NCI-H524 (cell line): ENCODE results near the gene SRPK3.
"Not testable (repeated sequence)": the region's sequence is repeated elsewhere in the genome, so short reads cannot be mapped to it uniquely, and the experiment has no call there.

Source experiments
- DNase-seq, 2 experiments: peaks; one replicate each; lab custom pipeline; 2025; lab: John Stamatoyannopoulos, UW

The SRPK3 gene

GRCh38 chrX:153806999-153807575 lies 26.2 kb downstream of the SRPK3 start:
- DNase-seq: no peak

- no peak for DNase-seq
These were observed 27.1 kb downstream of the SRPK3 start for GRCh38 chrX:153807976-153808375.

- DNase-seq: no peak
These were observed 31.4 kb downstream of the SRPK3 start for GRCh38 chrX:153812220-153812619.

GRCh38 chrX:153813161-153813560 lies 32.3 kb downstream of the SRPK3 start:
- no peak for DNase-seq

GRCh38 chrX:153814591-153815315 lies 33.9 kb downstream of the SRPK3 start:
- no peak for DNase-seq

- DNase-seq: no peak
These were observed 36.2 kb downstream of the SRPK3 start for GRCh38 chrX:153816831-153817690.

GRCh38 chrX:153818064-153818463 lies 37.2 kb downstream of the SRPK3 start:
- not testable (repeated sequence) for DNase-seq

- peak in 1 of 2 experiments; percentile 56 for DNase-seq
These were observed 37.9 kb downstream of the SRPK3 start for GRCh38 chrX:153818571-153819383.

- DNase-seq: no peak
These were observed 38.7 kb downstream of the SRPK3 start for GRCh38 chrX:153819384-153820040.

- DNase-seq: peak; percentile 50 to 76
These were observed 39.8 kb downstream of the SRPK3 start for GRCh38 chrX:153820601-153821000.

GRCh38 chrX:153821066-153821465 lies 40.2 kb downstream of the SRPK3 start:
- DNase-seq: no peak

- peak in 1 of 2 experiments; percentile 22 for DNase-seq
These were observed 43.5 kb downstream of the SRPK3 start for GRCh38 chrX:153824348-153824747.

- DNase-seq: no peak
These were observed 44.2 kb downstream of the SRPK3 start for GRCh38 chrX:153825042-153825441.

GRCh38 chrX:153827016-153827415 lies 46.2 kb downstream of the SRPK3 start:
- no peak for DNase-seq

GRCh38 chrX:153827903-153828302 lies 47.1 kb downstream of the SRPK3 start:
- DNase-seq: no peak

GRCh38 chrX:153828308-153828707 lies 47.5 kb downstream of the SRPK3 start:
- no peak for DNase-seq

GRCh38 chrX:153828723-153829548 lies 48.1 kb downstream of the SRPK3 start:
- peak in 1 of 2 experiments; percentile 56 for DNase-seq

- no peak for DNase-seq
These were observed 48.6 kb downstream of the SRPK3 start for GRCh38 chrX:153829549-153829798.

GRCh38 chrX:153829799-153830639 lies 49.2 kb downstream of the SRPK3 start, which contains the start of gene PDZD4:
PDZD4 (minus strand) TSS chrX:153830544; CDS start chrX:153830298, 246 bp downstream.
- peak in 1 of 2 experiments; percentile 20 for DNase-seq
